Hematopoietic multipotent progenitor cell treated with erythropoietin and hydrocortisone succinate and interleukin-3 and kit ligand, for 4 days (in vitro differentiated cells): ENCODE measurements around the gene LYPLA2.
A peak's percentile ranks its signal among the peaks of the same experiment; 100 is the strongest.
"Not testable (repeated sequence)": the region's sequence is repeated elsewhere in the genome, so short reads cannot be mapped to it uniquely, and the experiment has no call there.

ENCODE experiments used
- DNase-seq: peaks from one replicate; pipeline ENCODE4 v3.0.0-alpha.2; 2015

The LYPLA2 gene

GRCh38 chr1:23801338-23801748 lies 10.4 kb downstream of the LYPLA2 start:
- DNase-seq: peak; percentile 28

GRCh38 chr1:23801876-23802275 lies 10.9 kb downstream of the LYPLA2 start:
- DNase-seq: no peak

GRCh38 chr1:23802809-23803342 lies 11.9 kb downstream of the LYPLA2 start:
- not testable (repeated sequence) for DNase-seq

DNA sequence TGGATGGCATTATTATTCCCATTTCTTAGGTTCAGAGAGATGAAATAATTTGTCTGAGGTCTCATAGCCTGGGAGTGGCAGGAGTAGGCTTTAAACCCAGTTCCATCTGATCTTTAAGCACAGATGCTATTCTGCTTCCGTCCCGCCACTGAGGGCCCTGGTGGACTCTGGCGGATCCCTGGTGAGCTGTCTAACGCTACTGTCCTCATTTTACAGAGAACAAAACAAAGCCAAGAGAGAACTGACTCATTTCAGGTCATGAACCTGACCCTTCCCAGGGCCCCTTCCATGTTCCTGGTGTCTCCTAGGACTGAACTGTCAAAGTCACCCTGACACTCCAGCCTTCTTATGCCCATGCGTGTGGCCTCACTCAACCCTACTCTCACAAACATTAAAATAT lies 12.7 kb downstream of the LYPLA2 start:
- no peak for DNase-seq

DNA sequence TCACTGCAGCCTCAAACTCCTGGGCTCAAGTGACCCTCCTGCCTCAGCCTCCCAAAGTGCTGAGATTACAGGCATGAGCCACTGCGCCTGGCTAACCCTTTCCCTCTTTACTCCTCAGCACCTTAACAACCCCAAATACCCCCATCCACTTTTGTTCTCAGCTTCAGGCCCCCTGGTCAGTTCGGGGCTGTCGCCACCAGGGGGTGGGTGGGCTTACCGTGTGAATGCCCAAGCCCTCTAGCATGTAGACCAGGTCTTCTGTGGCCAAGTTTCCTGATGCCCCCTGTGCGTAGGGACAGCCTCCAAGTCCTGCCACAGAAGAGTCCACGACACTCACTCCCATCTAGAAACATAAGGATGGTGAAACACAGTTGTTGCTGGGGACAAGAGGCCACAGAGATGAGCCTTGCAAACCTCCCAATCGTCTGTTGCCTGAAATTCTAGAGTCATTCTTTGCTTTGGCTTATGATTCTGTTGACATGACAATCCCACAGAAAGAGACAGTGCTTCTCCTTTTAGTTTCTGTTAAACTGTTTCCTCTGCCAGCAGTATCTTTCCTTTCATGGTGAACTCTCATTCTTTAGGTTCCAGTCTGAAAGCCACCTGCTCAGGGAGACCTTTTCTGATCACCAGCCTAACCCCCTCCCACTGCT lies 13.4 kb downstream of the LYPLA2 start:
- DNase-seq: peak; percentile 40

DNA sequence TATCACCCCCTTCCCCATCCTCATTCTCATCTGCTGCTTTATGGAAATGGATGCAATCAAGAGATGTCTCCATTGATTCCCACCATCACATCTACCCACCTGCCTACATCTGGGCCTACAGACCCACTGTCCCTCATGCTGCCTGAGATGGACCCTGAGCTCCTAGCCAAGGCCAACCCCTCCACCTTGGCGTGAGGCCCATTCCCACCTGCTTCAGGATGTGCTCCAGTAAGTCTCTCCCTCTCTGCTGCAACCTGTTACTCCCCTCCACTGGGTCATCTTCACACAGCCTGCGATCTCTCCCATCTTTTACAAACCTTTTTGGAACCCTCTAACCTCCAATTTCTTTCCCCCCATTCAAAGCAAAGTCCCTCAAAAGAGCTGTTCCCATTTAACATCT lies 14.1 kb downstream of the LYPLA2 start:
- DNase-seq: no peak

DNA sequence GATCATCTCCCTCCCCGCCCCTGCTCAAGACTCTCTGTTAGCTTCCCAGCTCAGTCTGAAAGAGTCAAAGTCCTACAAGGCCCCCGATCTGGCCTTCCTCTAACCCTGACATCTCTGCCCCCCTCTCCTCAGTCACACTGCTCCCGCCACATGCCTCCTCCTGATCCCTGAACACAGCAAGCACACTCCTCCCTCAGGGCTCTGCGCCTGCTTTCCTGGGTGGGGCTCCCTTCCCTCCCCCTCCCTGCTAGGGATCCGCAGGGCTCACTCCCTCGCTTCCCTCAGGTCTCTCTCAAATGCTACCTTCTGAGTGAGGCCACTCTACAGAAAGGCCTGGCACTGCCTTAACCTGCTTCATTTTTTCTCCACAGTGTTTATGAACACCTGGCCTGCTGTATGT lies 15.3 kb downstream of the LYPLA2 start:
- no peak for DNase-seq

GRCh38 chr1:23807453-23807852 lies 16.5 kb downstream of the LYPLA2 start:
- peak; percentile 75 for DNase-seq

GRCh38 chr1:23809751-23810171 lies 18.8 kb downstream of the LYPLA2 start:
- peak; percentile 96 for DNase-seq

GRCh38 chr1:23810818-23811540 lies 20.0 kb downstream of the LYPLA2 start:
- DNase-seq: peak; percentile 92

GRCh38 chr1:23814016-23814415 lies 23.1 kb downstream of the LYPLA2 start:
- DNase-seq: no peak

DNA sequence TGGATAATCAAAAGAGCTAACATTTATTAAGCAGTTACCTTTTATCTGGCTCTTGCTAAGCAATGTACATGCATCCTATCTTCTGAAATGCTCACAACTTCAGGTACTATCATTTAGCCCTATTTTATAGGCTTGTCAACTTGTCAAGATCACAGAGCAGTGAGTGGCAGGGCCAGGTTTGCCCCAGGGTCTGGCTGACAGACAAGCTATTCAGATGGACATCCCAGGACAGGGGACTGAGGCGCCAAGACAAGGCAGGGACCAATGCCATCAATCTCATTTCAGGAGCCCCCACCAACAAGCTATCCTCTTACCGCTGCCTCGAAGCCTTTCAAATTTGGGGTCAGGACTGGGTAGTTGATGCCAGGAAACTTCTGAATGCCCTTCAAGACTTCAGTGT lies 25.4 kb downstream of the LYPLA2 start:
- DNase-seq: no peak

GRCh38 chr1:23816906-23817305 lies 26.0 kb downstream of the LYPLA2 start:
- DNase-seq: peak; percentile 84

DNA sequence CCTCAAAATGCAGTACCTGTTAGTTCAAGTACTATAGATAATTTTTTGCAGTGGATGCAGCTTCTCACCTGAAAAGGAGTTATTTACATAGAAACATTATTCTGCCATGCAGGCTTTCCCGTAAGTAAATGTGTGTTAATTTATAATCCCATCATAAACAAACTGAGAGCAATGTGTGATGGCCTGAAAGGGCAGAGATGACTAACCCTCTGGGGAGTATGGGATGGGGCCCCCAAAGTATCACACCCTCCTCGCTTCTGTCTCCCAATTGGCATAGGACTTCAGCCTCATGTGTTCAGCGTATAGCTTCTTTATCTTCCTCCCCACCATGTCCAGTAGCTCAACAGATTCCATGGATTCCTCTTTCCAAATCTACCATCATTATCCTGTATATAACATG lies 26.7 kb downstream of the LYPLA2 start:
- no peak for DNase-seq

- DNase-seq: no peak
Measured at GRCh38 chr1:23823767-23824166, 32.8 kb downstream of the LYPLA2 start.

GRCh38 chr1:23824711-23825075 lies 33.7 kb downstream of the LYPLA2 start:
- DNase-seq: no peak

GRCh38 chr1:23825076-23825761 lies 34.3 kb downstream of the LYPLA2 start, which contains the start of gene HMGCL:
HMGCL (minus strand) TSS chr1:23825429; CDS start chr1:23825415, 14 bp downstream.
- peak; percentile 97 for DNase-seq

DNA sequence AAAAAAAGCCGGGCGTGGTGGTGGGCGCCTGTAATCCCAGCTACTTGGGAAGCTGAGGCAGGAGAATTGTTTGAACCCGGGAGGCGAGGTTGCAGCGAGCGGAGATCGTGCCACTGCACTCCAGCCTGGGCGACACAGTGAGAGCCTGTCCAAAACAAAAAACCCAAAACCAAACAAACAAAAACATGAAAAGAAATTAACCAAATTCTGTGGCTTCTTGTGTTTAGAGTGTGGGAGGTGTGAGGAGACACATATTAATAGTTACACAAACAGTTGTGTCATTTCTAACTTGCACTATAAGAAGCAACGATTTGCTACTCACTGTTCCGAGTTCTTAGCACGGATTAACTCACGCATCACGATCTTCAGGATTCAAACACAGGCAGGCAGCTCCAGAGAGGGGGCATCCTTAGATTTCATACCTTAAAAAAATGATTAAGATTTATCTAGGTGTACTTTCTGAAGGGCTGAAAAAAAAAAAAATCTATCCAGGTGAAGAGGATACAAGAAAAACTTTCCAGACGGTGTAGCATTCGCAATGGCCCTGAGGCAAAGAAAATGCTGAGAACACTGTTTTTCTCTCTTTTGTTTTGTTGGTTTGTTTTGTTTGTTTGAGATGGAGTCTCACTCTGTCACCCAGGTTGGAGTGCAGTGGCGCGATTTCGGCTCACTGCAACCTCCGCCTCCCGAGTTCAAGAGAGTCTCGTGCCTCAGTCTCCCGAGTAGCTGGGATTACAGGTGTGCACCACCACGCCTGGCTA lies 35.0 kb downstream of the LYPLA2 start:
- no peak for DNase-seq

GRCh38 chr1:23826590-23826989 lies 35.6 kb downstream of the LYPLA2 start:
- DNase-seq: not testable (repeated sequence)

DNA sequence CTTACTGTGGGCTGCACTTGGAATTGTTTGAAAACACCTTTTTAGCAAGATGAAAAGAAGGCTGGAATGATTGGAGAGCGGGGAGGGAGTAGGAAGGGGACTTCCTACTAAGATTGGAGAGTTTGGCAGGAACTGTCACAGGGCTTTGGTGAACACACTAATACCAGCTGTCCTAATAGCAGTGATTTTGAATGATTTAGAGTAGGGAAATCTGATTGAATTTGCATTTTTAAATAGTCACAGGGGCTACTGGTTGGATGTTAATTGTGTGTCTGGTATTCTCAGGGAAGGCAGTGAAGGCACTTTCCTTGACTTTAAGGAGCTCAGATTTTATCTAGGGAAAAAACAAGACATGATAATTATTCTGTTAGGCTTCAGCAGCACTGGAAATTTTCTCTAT lies 36.8 kb downstream of the LYPLA2 start:
- DNase-seq: no peak

GRCh38 chr1:23834156-23834555 lies 43.2 kb downstream of the LYPLA2 start:
- DNase-seq: not testable (repeated sequence)

- peak; percentile 54 for DNase-seq
Measured at GRCh38 chr1:23836037-23836436, 45.1 kb downstream of the LYPLA2 start.

DNA sequence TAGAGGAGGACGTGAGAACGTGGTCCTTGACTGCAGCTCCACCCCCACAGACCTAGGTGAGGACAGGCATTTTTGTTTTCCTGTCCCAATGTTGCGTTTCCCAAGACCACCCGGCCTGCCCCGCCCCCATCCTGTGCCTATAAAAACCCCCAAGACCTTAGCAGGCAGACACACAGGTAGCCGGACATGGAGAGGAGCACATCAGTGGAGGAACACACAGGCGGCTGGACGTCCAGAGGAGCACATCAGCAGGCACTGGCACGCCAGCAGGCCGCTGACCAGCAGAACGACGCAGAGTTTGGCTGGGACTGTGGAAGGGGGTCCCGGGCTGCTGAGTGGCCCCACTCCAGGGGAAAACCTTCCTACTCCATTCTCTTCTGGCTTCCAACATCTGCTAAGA lies 47.0 kb downstream of the LYPLA2 start:
- no peak for DNase-seq
